ENCODE measurements around the gene U2AF2.

GRCh38 chr19:55704494-55705245, 49.8 kb downstream of the U2AF2 start:
- TF ChIP-seq CTCF (IDR thresholded peaks at IDR 0.05) (peak in 1 of 6 experiments; percentile 17), POLR2A (IDR thresholded peaks at IDR 0.05) (no peak)
